ENCODE measurements around the gene MSH2.

The MSH2 gene

GRCh38 chr2:47486841-47487497 lies 84.0 kb downstream of the MSH2 start:
- TF ChIP-seq ZNF70 (CRISPR knock-in tag; IDR thresholded peaks at IDR 0.05) (no peak), ARNTL (CRISPR knock-in tag; IDR thresholded peaks at IDR 0.05; ENCODE audit: borderline replicate concordance, low read depth) (no peak), ESRRG (CRISPR knock-in tag; IDR thresholded peaks at IDR 0.05) (no peak), ISL1 (CRISPR knock-in tag; IDR thresholded peaks at IDR 0.05) (no peak), RARB (CRISPR knock-in tag; IDR thresholded peaks at IDR 0.05) (no peak), POU6F1 (CRISPR knock-in tag; IDR thresholded peaks at IDR 0.05; ENCODE audit: borderline replicate concordance, low read depth) (no peak), OSR1 (CRISPR knock-in tag; IDR thresholded peaks at IDR 0.05) (no peak), TSHZ2 (CRISPR knock-in tag; IDR thresholded peaks at IDR 0.05) (no peak), ZNF8 (CRISPR knock-in tag; IDR thresholded peaks at IDR 0.05) (no peak), TCF4 (CRISPR knock-in tag; IDR thresholded peaks at IDR 0.05; ENCODE audit: borderline replicate concordance) (no peak), TOX (CRISPR knock-in tag; IDR thresholded peaks at IDR 0.05; ENCODE audit: borderline replicate concordance) (no peak), CREB5 (CRISPR knock-in tag; IDR thresholded peaks at IDR 0.05; ENCODE audit: low read depth) (no peak), ZC3H10 (CRISPR knock-in tag; IDR thresholded peaks at IDR 0.05) (no peak), GLIS3 (CRISPR knock-in tag; IDR thresholded peaks at IDR 0.05) (no peak), ZNF565 (CRISPR knock-in tag; conservative IDR thresholded peaks at IDR 0.05; ENCODE audit: low read depth) (no peak), SNAI2 (CRISPR knock-in tag; IDR thresholded peaks at IDR 0.05) (no peak), ZFP30 (CRISPR knock-in tag; IDR thresholded peaks at IDR 0.05) (no peak), ZFP3 (CRISPR knock-in tag; IDR thresholded peaks at IDR 0.05) (no peak)
- no peak for ATAC-seq

- ATAC-seq = no peak
- TF ChIP-seq ZC3H10 (CRISPR knock-in tag; IDR thresholded peaks at IDR 0.05) (no peak), CSDC2 (CRISPR knock-in tag; IDR thresholded peaks at IDR 0.05) (no peak), ZNF8 (CRISPR knock-in tag; IDR thresholded peaks at IDR 0.05) (no peak), PATZ1 (CRISPR knock-in tag; IDR thresholded peaks at IDR 0.05; ENCODE audit: borderline replicate concordance) (no peak), ZNF70 (CRISPR knock-in tag; IDR thresholded peaks at IDR 0.05) (no peak), TOX (CRISPR knock-in tag; IDR thresholded peaks at IDR 0.05; ENCODE audit: borderline replicate concordance) (no peak), POU6F1 (CRISPR knock-in tag; IDR thresholded peaks at IDR 0.05; ENCODE audit: borderline replicate concordance, low read depth) (no peak), ZFP3 (CRISPR knock-in tag; IDR thresholded peaks at IDR 0.05) (no peak), BACH2 (CRISPR knock-in tag; IDR thresholded peaks at IDR 0.05; ENCODE audit: borderline replicate concordance) (no peak), TSHZ2 (CRISPR knock-in tag; IDR thresholded peaks at IDR 0.05) (no peak), OSR1 (CRISPR knock-in tag; IDR thresholded peaks at IDR 0.05) (no peak), CREB5 (CRISPR knock-in tag; IDR thresholded peaks at IDR 0.05; ENCODE audit: low read depth) (no peak), GLIS3 (CRISPR knock-in tag; IDR thresholded peaks at IDR 0.05) (no peak), ARNTL (CRISPR knock-in tag; IDR thresholded peaks at IDR 0.05; ENCODE audit: borderline replicate concordance, low read depth) (no peak), PPARA (CRISPR knock-in tag; IDR thresholded peaks at IDR 0.05; ENCODE audit: borderline replicate concordance) (no peak), CSRNP3 (CRISPR knock-in tag; IDR thresholded peaks at IDR 0.05) (no peak), RARB (CRISPR knock-in tag; IDR thresholded peaks at IDR 0.05) (no peak), ZFP30 (CRISPR knock-in tag; IDR thresholded peaks at IDR 0.05) (no peak), ISL1 (CRISPR knock-in tag; IDR thresholded peaks at IDR 0.05) (no peak), ZNF565 (CRISPR knock-in tag; conservative IDR thresholded peaks at IDR 0.05; ENCODE audit: low read depth) (no peak)
Observed at GRCh38 chr2:47487498-47487875, 84.5 kb downstream of the MSH2 start.

Measured in SK-N-SH treated with all-trans-retinoic acid at 6 μM for 48 hours (cell line).